ENCODE data around the gene CFAP299.

DNA sequence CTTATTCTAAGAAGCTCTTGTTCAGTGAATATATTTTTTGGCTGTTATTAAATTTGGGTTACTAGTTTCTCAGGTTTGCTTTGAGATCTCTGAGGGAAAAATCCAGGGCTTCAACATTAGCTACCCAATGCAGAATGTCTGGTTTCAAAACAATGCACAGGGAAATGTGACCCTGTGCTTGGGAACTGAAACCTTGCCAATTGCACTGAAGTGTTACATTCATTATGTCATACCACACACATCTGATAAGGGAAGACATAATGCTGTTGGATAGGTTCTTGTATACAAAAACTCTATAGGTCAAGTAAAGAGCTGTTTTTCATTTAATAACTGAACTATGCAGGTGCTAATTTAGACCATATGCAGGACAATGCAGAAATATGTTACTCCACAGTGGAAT lies 349.7 kb downstream of the CFAP299 start:
- TF ChIP-seq CTCF (IDR thresholded peaks at IDR 0.05) (no peak), ZFP36 (IDR thresholded peaks at IDR 0.05; ENCODE audit: borderline replicate concordance, partially characterized antibody) (no peak), BCL3 (IDR thresholded peaks at IDR 0.05) (no peak), POLR2AphosphoS2 (conservative IDR thresholded peaks at IDR 0.05; ENCODE audit: low read length) (no peak), EP300 (IDR thresholded peaks at IDR 0.05) (no peak), POLR2A (IDR thresholded peaks at IDR 0.05; ENCODE audit: low read length) (no peak), MAX (IDR thresholded peaks at IDR 0.05) (no peak), GATA3 (IDR thresholded peaks at IDR 0.05; ENCODE audit: borderline replicate concordance) (no peak)
- TF ChIP-seq, protein P1, sequence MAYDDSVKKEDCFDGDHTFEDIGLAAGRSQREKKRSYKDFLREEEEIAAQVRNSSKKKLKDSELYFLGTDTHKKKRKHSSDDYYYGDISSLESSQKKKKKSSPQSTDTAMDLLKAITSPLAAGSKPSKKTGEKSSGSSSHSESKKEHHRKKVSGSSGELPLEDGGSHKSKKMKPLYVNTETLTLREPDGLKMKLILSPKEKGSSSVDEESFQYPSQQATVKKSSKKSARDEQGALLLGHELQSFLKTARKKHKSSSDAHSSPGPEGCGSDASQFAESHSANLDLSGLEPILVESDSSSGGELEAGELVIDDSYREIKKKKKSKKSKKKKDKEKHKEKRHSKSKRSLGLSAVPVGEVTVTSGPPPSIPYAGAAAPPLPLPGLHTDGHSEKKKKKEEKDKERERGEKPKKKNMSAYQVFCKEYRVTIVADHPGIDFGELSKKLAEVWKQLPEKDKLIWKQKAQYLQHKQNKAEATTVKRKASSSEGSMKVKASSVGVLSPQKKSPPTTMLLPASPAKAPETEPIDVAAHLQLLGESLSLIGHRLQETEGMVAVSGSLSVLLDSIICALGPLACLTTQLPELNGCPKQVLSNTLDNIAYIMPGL (CRISPR knock-in tag; IDR thresholded peaks at IDR 0.05; ENCODE audit: borderline replicate concordance): no peak

All from A549 (cell line).